ENCODE results near the gene PTPRG.
"Not testable (repeated sequence)": the region's sequence is repeated elsewhere in the genome, so short reads cannot be mapped to it uniquely, and the experiment has no call there.

PTPRG gene

GRCh38 chr3:61730577-61731231 lies 169.3 kb downstream of the PTPRG start:
- DNase-seq, result no peak

DNA sequence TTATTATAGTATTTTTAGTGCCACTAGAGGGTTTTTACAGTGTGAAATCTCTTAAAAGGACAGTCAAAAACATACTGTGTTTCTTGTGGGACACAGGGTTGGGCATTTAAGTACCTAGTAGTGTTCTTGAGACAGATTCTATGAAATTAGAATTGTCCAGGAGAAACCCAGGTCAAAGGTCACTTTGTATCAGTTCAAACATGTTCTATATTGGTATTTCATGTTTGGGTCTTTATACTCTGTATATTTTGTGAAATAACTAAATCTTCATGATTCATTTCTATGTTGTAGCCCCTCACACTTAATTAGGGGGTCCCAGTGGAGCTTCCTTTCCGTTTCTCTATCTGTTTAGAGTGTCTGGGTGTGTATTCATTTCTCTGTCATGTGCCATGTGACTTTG lies 171.6 kb downstream of the PTPRG start:
- DNase-seq, result no peak

- DNase-seq, result no peak
Measured at GRCh38 chr3:61733876-61734275, 172.5 kb downstream of the PTPRG start.

GRCh38 chr3:61734749-61735686 lies 173.6 kb downstream of the PTPRG start:
- DNase-seq, result no peak

DNA sequence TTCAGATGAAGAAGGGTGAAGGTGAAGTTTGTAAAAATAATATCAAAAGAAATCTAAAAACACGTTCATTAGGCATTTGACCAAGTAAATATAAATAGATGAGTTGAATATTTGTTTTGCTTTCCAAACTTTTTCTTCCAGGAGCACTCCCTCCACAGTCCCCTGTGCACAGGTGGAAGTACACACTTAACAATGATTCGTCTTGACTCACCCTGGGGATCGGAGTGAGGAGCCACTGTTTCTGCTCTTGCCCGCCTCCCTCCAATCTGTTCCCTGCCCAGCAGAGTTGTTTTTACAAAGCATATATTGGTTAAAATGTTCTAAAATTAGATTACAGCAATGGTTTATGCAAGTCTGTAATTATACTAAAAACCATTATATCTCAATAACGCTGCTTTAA lies 175.1 kb downstream of the PTPRG start:
- no peak for DNase-seq

DNA sequence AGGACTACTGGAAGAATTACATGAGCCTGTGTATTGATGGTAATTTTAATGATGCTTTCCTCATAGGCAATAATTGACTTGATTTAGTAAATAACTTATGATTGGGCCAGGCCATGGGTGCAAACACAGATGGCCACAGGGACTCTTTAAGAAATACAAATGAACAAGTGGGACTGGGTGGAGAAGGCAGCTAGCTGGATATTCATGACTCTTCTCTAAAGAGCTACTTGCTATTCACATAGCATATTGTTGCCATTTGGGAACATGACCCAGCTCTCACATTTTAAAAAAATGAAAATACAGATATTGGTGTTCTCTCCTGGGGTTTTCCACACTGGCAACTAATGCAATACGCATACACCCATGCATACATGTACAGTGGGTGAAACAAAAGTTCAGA lies 178.3 kb downstream of the PTPRG start:
- no peak for DNase-seq

DNA sequence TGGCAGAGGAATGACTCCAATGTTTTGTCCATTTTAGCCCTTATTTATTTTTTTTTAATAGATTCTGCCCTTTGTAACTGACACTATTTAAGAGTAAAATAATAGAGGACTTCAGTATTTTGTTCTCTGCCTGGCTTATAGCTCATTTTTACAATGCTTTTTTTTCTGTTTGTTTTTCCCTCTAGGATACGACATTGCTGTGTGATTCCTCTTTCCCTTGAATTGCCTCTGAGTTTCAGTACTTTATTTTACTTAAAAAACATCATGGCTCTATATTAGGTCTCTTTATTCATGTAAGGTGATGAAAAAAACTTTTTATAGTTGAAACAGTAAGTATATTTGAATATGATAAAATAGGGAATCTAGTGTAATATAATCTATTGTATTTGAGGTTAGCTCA lies 179.1 kb downstream of the PTPRG start:
- DNase-seq, result no peak

- DNase-seq, result no peak
Measured at GRCh38 chr3:61741551-61741950, 180.2 kb downstream of the PTPRG start.

DNA sequence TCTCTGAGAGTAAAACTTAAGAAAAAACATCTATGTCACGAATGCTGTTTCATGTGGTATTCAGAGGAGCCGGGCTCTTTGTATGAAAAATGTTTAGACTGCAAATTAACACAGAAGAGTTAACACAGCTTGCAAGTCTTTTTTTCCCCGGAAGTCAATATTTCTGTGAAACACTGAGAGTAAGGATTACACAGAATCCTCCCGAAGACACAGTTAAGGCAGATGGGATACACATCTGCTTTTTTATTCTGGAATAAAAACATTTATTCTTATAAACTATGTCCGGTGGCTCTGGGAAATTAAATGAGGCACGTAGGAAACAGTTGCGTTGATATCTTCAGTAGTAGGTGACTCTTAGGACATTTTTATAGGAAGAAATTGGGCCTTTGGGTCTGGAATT lies 180.6 kb downstream of the PTPRG start:
- no peak for DNase-seq

- no peak for DNase-seq
Measured at GRCh38 chr3:61743067-61743466, 181.7 kb downstream of the PTPRG start.

DNA sequence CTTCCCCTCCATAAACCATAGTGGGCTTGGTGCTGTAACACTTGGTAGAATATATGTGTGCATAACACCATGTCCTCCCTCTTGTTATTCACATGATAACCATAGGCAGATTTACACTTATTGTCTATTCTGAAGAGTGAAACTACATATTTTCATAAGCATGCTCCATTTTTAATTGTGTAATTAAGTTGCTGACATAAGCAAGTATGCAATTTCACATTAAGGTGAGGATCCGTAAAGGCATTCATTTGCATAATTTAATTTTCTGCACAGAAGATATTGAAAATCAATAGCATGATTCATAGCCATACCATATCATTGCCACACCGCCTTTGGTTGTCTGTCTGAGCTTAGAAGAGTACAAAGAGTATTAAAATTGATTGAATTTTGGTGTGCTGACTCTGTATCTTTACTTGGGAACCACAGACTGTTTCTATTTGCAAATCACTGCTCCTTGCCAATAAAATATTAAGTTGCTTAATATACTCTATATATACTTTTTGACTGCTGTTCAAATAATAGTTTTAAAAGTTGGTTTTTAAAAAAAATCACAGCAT lies 182.4 kb downstream of the PTPRG start:
- no peak for DNase-seq

DNA sequence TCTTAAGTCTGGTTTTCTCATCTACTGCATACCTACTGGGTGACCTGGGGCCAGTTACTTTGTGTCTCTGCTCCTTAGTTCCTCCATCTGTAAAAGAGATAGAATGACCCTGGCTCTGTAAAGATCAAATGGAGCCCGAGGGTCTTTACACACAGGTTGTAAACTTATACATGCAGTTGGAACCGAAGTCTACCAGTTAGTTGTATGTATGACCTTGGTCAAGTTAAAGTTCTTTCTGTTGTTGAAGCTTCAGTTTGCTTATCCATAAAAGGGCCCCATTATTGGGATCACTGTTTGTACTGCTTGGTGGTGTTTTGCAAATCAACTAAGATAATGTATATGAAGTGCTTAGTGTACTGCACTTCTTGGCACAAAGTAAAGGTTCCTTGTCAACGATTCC lies 186.9 kb downstream of the PTPRG start:
- no peak for DNase-seq

- no peak for DNase-seq
Measured at GRCh38 chr3:61750766-61751165, 189.4 kb downstream of the PTPRG start.

GRCh38 chr3:61758839-61759238 lies 197.5 kb downstream of the PTPRG start:
- DNase-seq, result no peak

- DNase-seq, result not testable (repeated sequence)
Measured at GRCh38 chr3:61760783-61761182, 199.4 kb downstream of the PTPRG start.

GRCh38 chr3:61761694-61762430 lies 200.5 kb downstream of the PTPRG start:
- DNase-seq, result no peak

DNA sequence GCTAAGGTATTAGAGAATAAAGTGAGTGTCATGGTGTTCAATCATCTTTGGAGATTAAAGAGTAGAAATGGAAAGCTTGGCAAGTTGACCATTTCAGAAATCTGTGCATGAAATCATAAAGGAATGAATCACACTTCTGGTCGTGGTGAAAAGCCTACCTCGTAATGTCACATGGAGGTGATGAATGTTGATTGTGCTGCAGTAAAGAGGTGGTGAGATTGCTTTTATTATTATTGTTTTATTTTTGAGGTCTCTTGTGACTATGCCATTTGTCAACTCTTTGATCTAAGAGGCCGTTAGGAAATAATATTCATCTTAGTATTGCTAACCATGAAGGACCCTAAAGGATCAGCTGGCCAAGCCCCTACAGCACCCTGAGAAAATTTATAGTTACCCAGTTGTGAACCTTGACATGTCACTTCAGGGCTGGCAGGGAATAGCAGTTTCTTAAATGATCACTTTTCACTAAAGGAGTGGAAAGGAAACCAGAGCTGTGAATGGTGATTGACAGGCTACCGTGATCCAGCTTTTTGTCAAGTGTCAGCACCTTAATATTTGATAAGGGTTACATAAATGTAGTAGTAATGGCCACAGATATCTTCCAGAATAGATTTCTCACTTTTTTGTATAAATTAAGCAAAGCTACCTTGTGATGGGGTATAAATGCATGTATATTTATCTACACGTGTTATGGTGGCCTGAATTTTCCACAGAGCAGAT lies 203.9 kb downstream of the PTPRG start:
- peak; percentile 17 for DNase-seq

- DNase-seq, result peak; percentile 53
Measured at GRCh38 chr3:61768284-61769037, 207.1 kb downstream of the PTPRG start.

DNA sequence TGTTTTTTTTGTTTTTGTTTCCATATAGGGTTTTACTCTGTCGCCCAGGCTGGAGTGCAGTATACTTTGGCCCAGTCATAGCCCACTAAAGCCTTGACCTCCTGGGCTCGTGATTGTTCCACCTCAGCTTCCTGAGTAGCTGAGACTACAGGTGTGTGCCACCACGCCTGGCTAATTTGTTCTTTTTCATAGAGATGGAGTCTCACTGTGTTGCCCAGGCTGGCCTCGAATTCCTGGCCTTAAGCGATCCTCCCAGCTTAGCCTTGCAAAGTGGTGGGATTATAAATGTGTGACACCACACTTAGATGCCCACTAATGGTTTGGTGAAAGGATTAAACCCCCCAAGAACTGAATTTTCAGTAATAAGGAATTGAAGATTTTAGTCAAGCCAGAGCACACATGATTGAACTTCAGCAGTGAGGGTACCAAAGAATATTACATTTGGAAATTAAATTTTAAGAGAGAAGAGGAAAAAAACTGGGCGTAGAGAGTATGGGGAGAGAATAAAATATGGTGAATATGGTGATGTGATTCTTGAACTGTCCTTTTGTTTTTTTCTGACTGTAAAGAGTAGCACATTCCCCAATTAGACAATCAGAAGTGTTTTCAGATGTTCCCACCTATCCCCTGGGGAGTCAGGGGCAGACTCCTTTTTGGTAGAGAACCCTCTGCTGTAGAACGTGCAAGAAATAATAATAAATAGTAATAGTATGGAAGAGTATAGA lies 208.1 kb downstream of the PTPRG start:
- no peak for DNase-seq

- DNase-seq, result peak; percentile 8
Measured at GRCh38 chr3:61771976-61772375, 210.6 kb downstream of the PTPRG start.

DNA sequence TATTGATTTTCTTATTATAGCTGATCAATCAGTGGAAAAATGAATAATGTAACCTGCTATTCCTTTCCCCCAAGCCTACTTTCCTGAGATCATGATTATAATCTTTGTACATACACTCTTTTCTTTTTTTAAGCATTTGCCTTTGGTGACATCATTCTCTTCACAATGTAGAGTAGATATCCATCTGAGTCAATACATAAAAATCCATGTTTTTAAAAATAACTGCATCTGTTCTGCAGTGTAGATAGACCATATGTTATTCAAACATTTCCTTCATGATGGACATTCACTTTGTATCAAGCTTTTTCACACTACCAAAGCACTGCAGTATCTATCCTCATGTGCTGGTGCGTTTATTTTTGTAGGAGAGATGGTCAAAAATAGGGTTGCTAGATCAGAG lies 211.1 kb downstream of the PTPRG start:
- peak; percentile 68 for DNase-seq

Measured in fibroblast of upper back skin (primary cell).